GM18498 (cell line): ENCODE results near the gene PLXNA1.

ENCODE experiments used
- ATAC-seq: cut with Tn5 transposase; IDR thresholded peaks from one replicate; pipeline ENCODE4 v1.9.1; 2021; ENCODE audit warnings: mild to moderate bottlenecking, moderate library complexity; ENCODE audit not compliant: unreplicated experiment

The PLXNA1 gene

GRCh38 chr3:126952983-126953660 lies 29.8 kb upstream of the PLXNA1 start:
- no peak for ATAC-seq

- peak; percentile 43 for ATAC-seq
These were observed 28.6 kb upstream of the PLXNA1 start for GRCh38 chr3:126954141-126954842.

- ATAC-seq, result no peak
These were observed 27.7 kb upstream of the PLXNA1 start for GRCh38 chr3:126955004-126955790.

GRCh38 chr3:126956361-126956760 lies 26.6 kb upstream of the PLXNA1 start:
- no peak for ATAC-seq

GRCh38 chr3:126956866-126957650 lies 25.9 kb upstream of the PLXNA1 start:
- no peak for ATAC-seq

- no peak for ATAC-seq
These were observed 24.9 kb upstream of the PLXNA1 start for GRCh38 chr3:126957776-126958637.

GRCh38 chr3:126958638-126959085 lies 24.3 kb upstream of the PLXNA1 start:
- no peak for ATAC-seq

GRCh38 chr3:126959136-126959920 lies 23.6 kb upstream of the PLXNA1 start:
- ATAC-seq, result no peak

- no peak for ATAC-seq
These were observed 22.9 kb upstream of the PLXNA1 start for GRCh38 chr3:126959921-126960603.

GRCh38 chr3:126960604-126960995 lies 22.3 kb upstream of the PLXNA1 start:
- ATAC-seq, result no peak

GRCh38 chr3:126961191-126961790 lies 21.6 kb upstream of the PLXNA1 start:
- no peak for ATAC-seq

GRCh38 chr3:126961791-126962461 lies 21.0 kb upstream of the PLXNA1 start:
- no peak for ATAC-seq

GRCh38 chr3:126962756-126963155 lies 20.2 kb upstream of the PLXNA1 start:
- no peak for ATAC-seq

- no peak for ATAC-seq
These were observed 19.4 kb upstream of the PLXNA1 start for GRCh38 chr3:126963261-126964190.

GRCh38 chr3:126964261-126964660 lies 18.7 kb upstream of the PLXNA1 start:
- no peak for ATAC-seq

GRCh38 chr3:126964950-126965349 lies 18.0 kb upstream of the PLXNA1 start:
- no peak for ATAC-seq
